Measurements from ENCODE around the gene XPOT.

- TF ChIP-seq CTCF (IDR thresholded peaks at IDR 0.05; ENCODE audit: borderline replicate concordance, extremely low read depth, low read length, poor library complexity, severe bottlenecking) (no peak), EZH2 (IDR thresholded peaks at IDR 0.05; ENCODE audit: borderline replicate concordance, low read depth, low read length, severe bottlenecking) (no peak)
Measured at GRCh38 chr12:64419696-64420095, 15.5 kb downstream of the XPOT start.

Measured in DND-41 (cell line).